HG02798 (cell line): Measurements from ENCODE around the gene SDF4.
"Not testable (repeated sequence)": the region's sequence is repeated elsewhere in the genome, so short reads cannot be mapped to it uniquely, and the experiment has no call there.

ENCODE experiments used
- ATAC-seq: cut with Tn5 transposase; IDR thresholded peaks from one replicate; pipeline ENCODE4 v1.9.1; 2021; ENCODE audit warnings: mild to moderate bottlenecking; ENCODE audit not compliant: unreplicated experiment, poor library complexity

Gene SDF4

GRCh38 chr1:1260843-1261560 is 29.2 kb upstream of the SDF4 start:
- ATAC-seq: no peak

DNA sequence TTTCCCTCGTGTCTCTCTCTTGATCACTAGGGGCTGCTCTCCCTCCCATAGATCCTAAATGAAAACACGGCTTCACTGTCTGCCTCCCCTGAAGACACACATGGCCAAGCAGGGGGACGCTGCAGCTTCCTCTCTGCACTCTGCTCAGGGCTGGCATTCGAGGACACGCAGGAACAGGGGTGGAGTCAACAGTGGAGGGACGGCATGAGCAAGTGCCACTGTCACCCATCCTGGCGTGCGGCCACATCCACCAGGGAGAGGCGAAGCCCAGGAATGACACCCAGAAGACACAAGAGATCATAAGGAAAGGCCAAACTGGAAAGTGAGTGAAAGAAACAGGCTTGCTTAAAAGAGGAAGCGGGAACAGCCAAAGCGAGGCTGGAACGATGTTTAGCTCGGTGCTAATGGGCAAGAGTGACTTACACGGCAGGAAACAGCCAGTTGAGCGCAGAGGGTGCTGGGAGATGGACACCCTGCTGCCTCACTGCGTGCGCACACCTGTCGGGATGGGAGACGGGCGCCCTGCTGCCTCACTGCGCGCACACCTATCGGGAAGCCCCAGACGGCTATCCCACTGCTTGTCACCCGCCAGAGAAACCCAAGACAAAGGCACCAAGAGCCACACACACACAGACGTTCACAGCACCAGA is 28.3 kb upstream of the SDF4 start:
- ATAC-seq: no peak

DNA sequence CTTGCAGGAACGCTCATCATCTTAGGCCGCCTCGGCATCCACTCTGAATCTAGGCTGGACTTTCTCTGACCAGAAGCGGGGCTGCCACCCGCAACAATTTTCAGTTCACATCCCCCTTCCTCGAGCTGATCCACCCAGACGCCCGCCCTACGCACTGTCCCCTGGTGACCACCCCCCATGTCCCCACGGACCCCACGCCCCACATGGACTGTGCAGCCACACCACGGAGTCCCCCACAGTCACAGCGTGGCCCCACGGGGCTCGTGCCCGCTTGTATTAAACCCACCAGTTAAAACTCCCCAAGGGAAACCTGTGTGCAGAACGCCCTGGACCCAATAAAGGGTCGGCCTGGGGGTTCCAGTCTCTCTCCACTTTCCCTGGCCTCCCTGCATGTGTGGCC is 27.7 kb upstream of the SDF4 start:
- no peak for ATAC-seq

DNA sequence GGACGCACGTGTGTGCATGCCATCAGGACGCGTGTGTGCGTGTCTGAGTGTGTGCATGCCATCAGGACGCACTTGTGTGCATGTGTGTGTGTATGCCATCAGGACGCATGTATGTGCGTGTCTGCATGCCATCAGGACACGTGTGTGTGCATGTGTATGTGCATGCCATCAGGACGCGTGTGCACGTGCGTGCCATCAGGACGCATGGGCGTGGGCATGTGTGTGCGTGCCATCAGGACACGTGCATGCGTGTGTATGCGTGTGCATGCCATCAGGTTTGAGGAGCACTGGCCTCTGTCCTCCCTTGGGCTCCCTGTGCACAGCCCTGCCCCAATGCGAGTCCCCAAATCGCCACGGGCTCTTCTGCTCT is 27.3 kb upstream of the SDF4 start:
- no peak for ATAC-seq

GRCh38 chr1:1256956-1257871 is 25.4 kb upstream of the SDF4 start:
- no peak for ATAC-seq

DNA sequence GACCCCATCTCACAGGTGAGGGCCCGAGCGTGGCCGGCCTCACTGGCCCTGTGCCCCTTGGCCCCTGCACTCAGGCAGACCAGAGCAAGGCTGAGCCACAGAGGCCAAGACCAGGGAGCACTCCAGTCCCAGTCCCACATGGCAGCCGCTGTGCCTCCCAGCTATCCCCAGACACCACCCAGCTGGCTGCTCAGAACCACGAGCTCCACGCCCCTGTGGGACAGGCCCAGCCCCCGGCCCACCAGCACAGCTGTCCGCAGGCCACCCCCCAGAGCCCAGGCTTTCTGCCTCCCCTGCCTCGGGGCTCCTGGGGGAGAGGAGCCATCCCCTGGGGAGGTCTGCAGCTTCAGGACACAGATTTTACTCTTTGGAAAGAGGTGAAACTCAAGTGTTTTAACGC is 23.8 kb upstream of the SDF4 start:
- ATAC-seq: no peak

DNA sequence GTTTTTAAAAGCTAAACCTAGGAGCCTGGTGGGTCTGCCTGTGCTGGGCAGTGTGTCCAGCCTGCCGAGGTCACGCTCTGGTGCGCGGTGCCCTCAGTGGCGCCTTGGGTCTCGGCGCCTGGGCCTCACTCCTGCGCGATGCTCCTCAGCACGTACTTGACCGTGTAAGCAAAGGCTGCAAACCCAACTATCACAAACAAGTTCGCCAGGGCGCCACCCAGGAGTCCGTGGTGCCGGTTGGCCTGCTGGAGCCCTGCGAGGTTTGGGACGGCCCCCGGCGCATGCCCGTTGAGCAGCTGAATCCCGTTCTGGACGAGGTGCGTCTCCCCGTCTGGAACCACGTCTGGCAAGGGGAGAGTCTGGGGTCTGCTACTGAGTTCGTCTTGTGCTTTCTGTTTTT is 23.3 kb upstream of the SDF4 start:
- ATAC-seq: no peak

- no peak for ATAC-seq
These were observed 22.8 kb upstream of the SDF4 start for GRCh38 chr1:1254667-1254998.

DNA sequence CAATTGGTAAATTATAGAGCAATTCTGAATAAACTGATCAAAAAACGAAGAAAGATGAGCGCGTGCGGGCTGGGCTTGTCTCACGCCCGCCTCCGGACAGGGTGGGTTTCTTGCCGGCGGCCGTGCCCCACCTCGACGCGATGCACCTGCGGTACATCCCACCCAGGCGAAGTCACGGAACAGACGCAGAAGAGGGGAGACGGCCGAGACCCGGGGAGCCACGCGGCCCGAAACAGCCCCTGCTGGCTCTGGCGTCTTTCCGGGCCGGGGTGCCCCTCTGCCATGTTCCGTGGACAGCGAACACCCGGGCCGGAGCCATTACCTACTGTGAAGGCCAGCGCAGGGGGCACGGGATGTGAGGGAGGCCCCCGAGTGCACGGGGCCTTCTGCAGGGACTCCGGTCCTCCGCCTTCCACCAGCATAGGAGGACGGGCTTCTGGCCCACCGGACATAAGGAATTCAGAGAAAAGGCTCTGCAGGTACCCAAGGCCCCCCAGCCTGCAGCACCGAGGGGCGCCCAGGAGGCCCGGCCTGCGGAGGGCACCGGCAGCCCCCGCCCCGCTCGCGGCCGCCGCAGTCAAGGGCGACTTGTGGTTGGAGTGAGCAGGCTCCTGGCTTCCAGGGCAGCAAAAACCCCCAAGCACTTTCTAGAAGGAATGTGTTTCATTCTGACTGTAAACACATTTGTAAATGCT is 22.3 kb upstream of the SDF4 start:
- ATAC-seq: no peak

GRCh38 chr1:1253314-1253713 is 21.5 kb upstream of the SDF4 start:
- ATAC-seq: no peak

GRCh38 chr1:1250786-1251284 is 19.0 kb upstream of the SDF4 start:
- ATAC-seq: no peak

DNA sequence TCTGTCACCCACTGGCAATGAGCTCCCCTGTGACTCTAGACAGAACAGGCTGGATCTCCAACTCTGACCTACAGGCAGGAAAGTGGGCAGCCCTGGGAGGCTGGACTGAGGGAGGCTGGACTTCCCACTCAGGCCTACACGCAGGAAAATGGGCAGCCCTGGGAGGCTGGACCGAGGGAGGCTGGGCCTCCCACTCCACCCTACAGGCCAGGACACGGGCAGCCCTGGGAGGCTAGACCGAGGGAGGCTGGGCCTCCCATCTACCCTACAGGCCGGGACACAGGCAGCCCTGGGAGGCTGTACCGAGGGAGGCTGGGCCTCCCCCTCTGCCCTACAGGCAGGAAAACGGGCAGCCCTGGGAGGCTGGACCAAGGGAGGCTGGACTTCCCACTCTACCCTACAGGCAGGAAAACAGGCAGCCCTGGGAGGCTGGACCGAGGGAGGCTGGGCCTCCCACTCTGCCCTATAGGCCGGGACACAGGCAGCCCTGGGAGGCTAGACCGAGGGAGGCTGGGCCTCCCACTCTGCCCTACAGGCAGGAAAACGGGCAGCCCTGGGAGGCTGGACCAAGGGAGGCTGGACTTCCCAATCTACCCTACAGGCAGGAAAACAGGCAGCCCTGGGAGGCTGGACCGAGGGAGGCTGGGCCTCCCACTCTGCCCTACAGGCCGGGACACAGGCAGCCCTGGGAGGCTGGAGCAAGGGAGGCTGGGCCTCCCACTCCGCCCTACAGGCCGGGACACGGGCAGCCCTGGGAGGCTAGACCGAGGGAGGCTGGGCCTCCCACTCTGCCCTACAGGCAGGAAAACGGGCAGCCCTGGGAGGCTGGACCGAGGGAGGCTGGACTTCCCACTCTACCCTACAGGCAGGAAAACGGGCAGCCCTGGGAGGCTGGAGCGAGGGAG is 16.5 kb upstream of the SDF4 start:
- ATAC-seq: not testable (repeated sequence)

- no peak for ATAC-seq
These were observed 15.6 kb upstream of the SDF4 start for GRCh38 chr1:1247341-1247913.

DNA sequence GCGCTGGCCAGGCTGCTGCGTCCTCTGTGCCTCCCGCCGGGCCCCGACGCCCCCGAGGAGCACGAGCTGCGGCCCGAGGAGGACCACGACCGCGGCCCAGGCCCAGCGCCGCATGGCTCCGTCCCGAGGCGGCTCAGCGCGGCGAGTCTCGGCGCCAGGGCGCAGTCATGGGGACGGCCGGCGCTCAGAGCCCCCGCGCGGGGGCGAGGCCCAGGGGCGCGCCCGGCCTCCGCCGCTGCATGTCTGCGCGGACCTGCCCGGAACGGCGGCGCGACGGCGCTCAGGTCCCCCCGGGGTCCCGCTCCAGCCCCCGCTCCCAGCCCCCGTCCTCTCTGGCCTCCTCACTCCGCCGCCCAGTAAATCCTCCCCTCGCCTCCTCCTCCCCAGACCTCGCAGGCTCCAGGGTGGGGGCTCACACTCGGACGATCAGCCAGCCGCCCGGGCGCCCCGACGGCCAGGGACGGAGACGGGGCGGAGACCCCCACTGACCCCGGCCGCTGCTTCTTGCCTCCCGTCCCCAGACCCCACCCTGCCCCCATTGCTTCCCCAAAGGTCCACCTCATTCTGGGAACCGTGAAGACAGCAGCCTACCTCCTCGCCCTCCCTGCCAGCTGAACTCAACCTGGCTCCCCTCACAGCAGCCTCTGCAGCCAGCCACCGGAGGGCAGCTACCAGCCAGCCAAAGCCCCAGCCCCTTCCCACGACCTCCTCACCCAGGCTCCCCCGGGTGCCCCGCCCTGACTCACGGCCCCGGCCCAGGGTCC is 15.0 kb upstream of the SDF4 start, which contains the start of gene C1QTNF12:
TSS of gene C1QTNF12 (minus strand) at position 146 of the 764 bp plus-strand sequence. CDS start at position 114, 32 bp downstream.
- no peak for ATAC-seq

GRCh38 chr1:1245817-1246576 is 14.2 kb upstream of the SDF4 start:
- ATAC-seq: no peak

DNA sequence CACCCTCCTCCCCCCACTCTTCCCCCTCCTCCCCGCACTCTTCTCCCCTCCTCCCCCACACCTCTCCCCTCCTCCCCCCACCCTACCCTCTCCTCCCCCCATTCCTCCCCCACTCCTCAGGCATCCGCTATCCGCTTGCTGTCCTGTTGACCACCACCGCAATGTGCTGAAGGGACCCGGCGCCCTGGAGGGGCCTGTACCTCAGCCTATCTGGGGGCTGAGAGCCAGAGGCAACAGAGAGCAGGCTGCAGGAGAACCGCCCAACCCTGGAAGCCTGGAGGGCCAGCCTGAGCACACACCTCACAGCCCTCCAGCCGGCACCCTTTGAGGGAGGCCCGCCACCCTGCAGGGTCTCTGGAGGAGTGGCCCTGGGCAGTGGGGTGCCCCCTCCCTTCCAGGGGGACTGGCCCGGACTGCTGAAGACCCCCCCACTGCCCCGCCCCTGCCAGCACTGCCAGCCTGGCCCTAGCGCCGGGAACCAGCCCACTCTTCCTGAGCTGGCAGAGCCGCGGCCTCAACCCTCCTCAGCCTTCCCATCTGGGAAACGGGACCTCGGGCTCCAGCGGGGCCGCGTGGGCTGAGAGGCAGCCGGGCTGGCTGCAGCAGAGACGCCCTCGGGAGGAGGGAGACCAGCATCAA is 13.5 kb upstream of the SDF4 start:
- no peak for ATAC-seq

DNA sequence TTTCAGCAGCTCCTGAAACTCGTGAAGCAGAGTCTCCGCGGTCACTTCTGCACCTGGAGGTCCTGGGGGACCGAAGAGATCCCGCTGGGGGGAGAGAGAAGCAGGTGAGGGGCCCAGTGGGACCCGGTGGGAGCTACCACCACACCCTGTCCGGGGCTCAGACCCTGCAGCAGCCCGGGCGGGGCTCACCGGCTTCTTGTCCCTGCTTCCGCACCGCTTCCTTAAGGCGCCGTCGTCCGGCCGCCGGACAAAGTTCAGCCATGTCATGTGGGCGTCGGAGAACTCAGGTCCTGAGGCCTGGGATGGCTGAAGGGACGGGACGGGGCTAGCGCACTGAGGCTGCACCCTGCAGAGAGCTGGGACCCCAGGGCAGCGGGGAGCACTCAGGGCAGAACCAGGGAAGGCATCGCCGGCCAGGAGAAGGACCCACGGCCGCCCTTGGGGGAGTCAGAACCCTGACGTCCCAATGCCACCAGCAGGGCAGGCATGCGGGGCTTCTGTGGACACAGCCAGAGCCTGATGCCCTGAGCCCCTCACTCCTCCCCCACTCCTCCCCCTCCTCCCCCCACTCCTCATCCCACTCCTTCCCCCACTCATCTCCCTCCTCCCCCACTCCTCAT is 12.5 kb upstream of the SDF4 start:
- no peak for ATAC-seq
